ENCODE results near the gene ZNF445.
"Not testable (repeated sequence)": the region's sequence is repeated elsewhere in the genome, so short reads cannot be mapped to it uniquely, and the experiment has no call there.

Gene ZNF445

GRCh38 chr3:44402548-44402947 lies 74.9 kb downstream of the ZNF445 start:
- no peak overlapping the region for H3K4me3 ChIP-seq (ENCODE audit: low read depth, low read length)

GRCh38 chr3:44400771-44401170 lies 76.7 kb downstream of the ZNF445 start:
- no peak overlapping the region for H3K4me3 ChIP-seq (ENCODE audit: low read depth, low read length)

GRCh38 chr3:44398853-44399252 lies 78.6 kb downstream of the ZNF445 start:
- H3K4me3 ChIP-seq (ENCODE audit: low read depth, low read length), result no peak overlapping the region

- not testable (repeated sequence) for H3K4me3 ChIP-seq (ENCODE audit: low read depth, low read length)
Measured at GRCh38 chr3:44398271-44398670, 79.2 kb downstream of the ZNF445 start.

GRCh38 chr3:44396200-44397171 lies 81.0 kb downstream of the ZNF445 start:
- no peak overlapping the region for H3K4me3 ChIP-seq (ENCODE audit: low read depth, low read length)

- H3K4me3 ChIP-seq (ENCODE audit: low read depth, low read length), result no peak overlapping the region
Measured at GRCh38 chr3:44395714-44396113, 81.8 kb downstream of the ZNF445 start.

- no peak overlapping the region for H3K4me3 ChIP-seq (ENCODE audit: low read depth, low read length)
Measured at GRCh38 chr3:44392489-44392888, 85.0 kb downstream of the ZNF445 start.

GRCh38 chr3:44387404-44387803 lies 90.1 kb downstream of the ZNF445 start:
- H3K4me3 ChIP-seq (ENCODE audit: low read depth, low read length), result no peak overlapping the region

All from iPS-11a (cell line).